ENCODE results near the gene IGF2R.

IGF2R gene

GRCh38 chr6:160027931-160028330 lies 59.0 kb downstream of the IGF2R start:
- H3K79me2 ChIP-seq (ENCODE audit: low read length) = peaks cover 3% of the 10 kb centered on the region; the same call in 1 of the 2 replicates
- no peak for TF ChIP-seq CTCF (IDR thresholded peaks at IDR 0.05; ENCODE audit: low read length)
- H3K4me2 ChIP-seq (ENCODE audit: low read depth, low read length) = no peak overlapping the region
- peak overlapping the region; percentile 37; the same call in 1 of the 2 replicates for H3K27ac ChIP-seq (ENCODE audit: low read length)
- no peaks in the 10 kb centered on the region for H3K9me2 ChIP-seq (replicated peaks; ENCODE audit: insufficient read depth, low read length)
- H3K9me3 ChIP-seq (replicated peaks; ENCODE audit: insufficient read depth, low read length) = no peaks in the 10 kb centered on the region
- H4K20me1 ChIP-seq (ENCODE audit: insufficient read depth, low read length) = no peaks in the 10 kb centered on the region
- H2AFZ ChIP-seq (ENCODE audit: low read length) = no peak overlapping the region
- H3F3A ChIP-seq (ENCODE audit: insufficient read depth, low read length) = no peaks in the 10 kb centered on the region
- H3K36me3 ChIP-seq (replicated peaks; ENCODE audit: insufficient read depth, low read length) = no peaks in the 10 kb centered on the region
- no peak overlapping the region for H3K4me3 ChIP-seq (ENCODE audit: low read length)
- H3K27me3 ChIP-seq (replicated peaks; ENCODE audit: insufficient read depth, low read length) = no peaks in the 10 kb centered on the region
- DNase-seq = no peak
- H3K4me1 ChIP-seq (ENCODE audit: low read length) = no peaks in the 10 kb centered on the region
- no peak overlapping the region for H3K9ac ChIP-seq (ENCODE audit: low read length)

- H4K20me1 ChIP-seq (ENCODE audit: insufficient read depth, low read length) = no peaks in the 10 kb centered on the region
- H3K27ac ChIP-seq (ENCODE audit: low read length) = peak overlapping the region; percentile 37; the same call in 1 of the 2 replicates
- no peak overlapping the region for H2AFZ ChIP-seq (ENCODE audit: low read length)
- no peaks in the 10 kb centered on the region for H3K9me3 ChIP-seq (replicated peaks; ENCODE audit: insufficient read depth, low read length)
- no peak overlapping the region for H3K9ac ChIP-seq (ENCODE audit: low read length)
- H3K9me2 ChIP-seq (replicated peaks; ENCODE audit: insufficient read depth, low read length) = no peaks in the 10 kb centered on the region
- DNase-seq = peak; percentile 43
- no peak overlapping the region for H3K4me3 ChIP-seq (ENCODE audit: low read length)
- H3K4me1 ChIP-seq (ENCODE audit: low read length) = no peaks in the 10 kb centered on the region
- H3F3A ChIP-seq (ENCODE audit: insufficient read depth, low read length) = no peaks in the 10 kb centered on the region
- TF ChIP-seq EZH2 (optimal IDR thresholded peaks at IDR 0.05; ENCODE audit: low read depth, low read length) = no peak
- 0 out of 2 replicates have a peak, but pooled peaks have one; percentile 13 for TF ChIP-seq CTCF (IDR thresholded peaks at IDR 0.05; ENCODE audit: low read length)
- TF ChIP-seq EZH2phosphoT487 (IDR thresholded peaks at IDR 0.05; ENCODE audit: low read length) = no peak
- no peak overlapping the region for H3K4me2 ChIP-seq (ENCODE audit: low read depth, low read length)
- H3K36me3 ChIP-seq (replicated peaks; ENCODE audit: insufficient read depth, low read length) = no peaks in the 10 kb centered on the region
- H3K79me2 ChIP-seq (ENCODE audit: low read length) = peaks cover 3% of the 10 kb centered on the region; the same call in 1 of the 2 replicates
- no peaks in the 10 kb centered on the region for H3K27me3 ChIP-seq (replicated peaks; ENCODE audit: insufficient read depth, low read length)
These were observed 59.8 kb downstream of the IGF2R start for GRCh38 chr6:160028487-160029275.

- no peaks in the 10 kb centered on the region for H3K4me1 ChIP-seq (ENCODE audit: low read length)
- H3K4me3 ChIP-seq (ENCODE audit: low read length) = no peak overlapping the region
- TF ChIP-seq EZH2phosphoT487 (IDR thresholded peaks at IDR 0.05; ENCODE audit: low read length) (no peak), CTCF (IDR thresholded peaks at IDR 0.05; ENCODE audit: low read length) (no peak), EZH2 (optimal IDR thresholded peaks at IDR 0.05; ENCODE audit: low read depth, low read length) (no peak)
- H3K27ac ChIP-seq (ENCODE audit: low read length) = no peak overlapping the region
- no peak overlapping the region for H3K9ac ChIP-seq (ENCODE audit: low read length)
- peaks cover 3% of the 10 kb centered on the region; the same call in 1 of the 2 replicates for H3K79me2 ChIP-seq (ENCODE audit: low read length)
- no peaks in the 10 kb centered on the region for H3K36me3 ChIP-seq (replicated peaks; ENCODE audit: insufficient read depth, low read length)
- no peaks in the 10 kb centered on the region for H3K27me3 ChIP-seq (replicated peaks; ENCODE audit: insufficient read depth, low read length)
- H3F3A ChIP-seq (ENCODE audit: insufficient read depth, low read length) = no peaks in the 10 kb centered on the region
- no peak overlapping the region for H3K4me2 ChIP-seq (ENCODE audit: low read depth, low read length)
- H3K9me3 ChIP-seq (replicated peaks; ENCODE audit: insufficient read depth, low read length) = no peaks in the 10 kb centered on the region
- H3K9me2 ChIP-seq (replicated peaks; ENCODE audit: insufficient read depth, low read length) = no peaks in the 10 kb centered on the region
- H4K20me1 ChIP-seq (ENCODE audit: insufficient read depth, low read length) = no peaks in the 10 kb centered on the region
- H2AFZ ChIP-seq (ENCODE audit: low read length) = no peak overlapping the region
- DNase-seq = no peak
These were observed 60.6 kb downstream of the IGF2R start for GRCh38 chr6:160029525-160029924.

Measured in MM.1S (cell line).